Loucy (cell line): ENCODE data around the gene TNIP3.

Experiments used
- CTCF ChIP-seq: fragments of 200-600 bp; sonication (generic); conservative IDR thresholded peaks from 2 replicates; pipeline ENCODE4 v1.5.1; 2014; ENCODE audit warnings: mild to moderate bottlenecking, antibody characterized with exemption, low read length
- EZH2phosphoT487 ChIP-seq: fragments of 200-600 bp; IDR thresholded peaks from 2 replicates; pipeline ENCODE4 v1.6.1; 2018; ENCODE audit warnings: antibody characterized with exemption, mild to moderate bottlenecking, moderate library complexity, borderline replicate concordance

- TF ChIP-seq CTCF = no peak
- no peak for TF ChIP-seq EZH2phosphoT487
These were observed 31.5 kb upstream of the TNIP3 start for GRCh38 chr4:121195649-121196048.
